Measurements from ENCODE around the gene ARMC8.

Gene ARMC8

GRCh38 chr3:138197524-138197923, 10.4 kb downstream of the ARMC8 start:
- no peak for DNase-seq (ENCODE audit: low read depth in 2 of 2)

GRCh38 chr3:138199851-138200250, 12.8 kb downstream of the ARMC8 start:
- DNase-seq (ENCODE audit: low read depth in 2 of 2), result no peak

- no peak for DNase-seq (ENCODE audit: low read depth in 2 of 2)
Observed at GRCh38 chr3:138200424-138200823, 13.3 kb downstream of the ARMC8 start.

DNA sequence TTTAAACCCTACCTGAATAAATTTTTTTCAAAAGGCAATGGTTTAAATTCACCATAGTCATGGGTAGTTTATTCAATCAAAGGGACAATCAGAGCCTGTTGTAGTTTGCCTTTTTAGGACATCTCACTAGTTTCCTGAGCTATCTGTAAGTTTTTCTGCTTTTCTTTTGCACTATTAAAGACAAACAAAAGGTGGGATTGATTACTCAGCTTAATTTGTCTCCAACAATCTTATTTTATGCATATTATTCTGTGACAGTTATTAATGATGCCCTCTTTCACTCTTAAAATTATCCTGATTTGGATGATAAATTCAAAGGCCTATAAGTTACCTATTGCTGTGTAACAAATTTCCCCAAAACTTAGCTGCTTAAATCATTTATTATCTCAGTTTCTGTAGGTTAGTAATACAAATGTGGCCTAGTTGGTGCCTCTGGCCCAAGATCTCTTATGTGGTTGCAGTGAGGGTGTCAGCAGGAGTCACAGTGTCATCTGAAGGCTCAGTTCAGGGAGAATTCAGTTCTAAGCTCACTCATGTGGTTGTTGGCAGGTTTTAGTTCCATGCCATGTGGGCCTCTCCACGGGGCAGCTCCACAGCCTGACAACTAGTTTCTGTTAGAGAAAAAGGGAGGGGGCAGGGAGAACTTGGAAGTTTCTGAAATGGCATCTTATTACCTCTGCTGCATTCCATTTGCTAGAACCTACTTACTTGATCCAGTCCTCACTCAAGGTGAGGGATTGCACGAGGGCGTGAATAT, 16.0 kb downstream of the ARMC8 start:
- DNase-seq (ENCODE audit: low read depth in 2 of 2), result no peak

DNA sequence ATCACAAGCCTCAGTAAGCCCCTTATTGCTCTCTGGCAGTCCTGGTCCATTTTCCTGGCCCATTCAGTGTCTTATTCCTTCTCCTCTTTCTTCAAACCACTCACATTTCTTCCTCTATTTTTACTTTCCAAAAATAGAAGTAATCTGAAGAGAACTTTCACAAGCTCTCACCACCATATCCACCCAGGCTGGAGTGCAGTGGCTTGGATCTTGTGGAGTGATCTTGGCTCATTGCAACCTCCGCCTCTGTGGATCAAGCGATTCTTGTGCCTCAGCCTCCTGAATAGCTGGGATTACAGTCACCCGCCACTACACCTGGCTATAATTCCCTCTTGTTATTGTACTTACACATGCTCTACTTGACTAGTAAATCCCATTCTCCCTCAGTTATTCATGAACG, 16.8 kb downstream of the ARMC8 start:
- no peak for DNase-seq (ENCODE audit: low read depth in 2 of 2)

DNA sequence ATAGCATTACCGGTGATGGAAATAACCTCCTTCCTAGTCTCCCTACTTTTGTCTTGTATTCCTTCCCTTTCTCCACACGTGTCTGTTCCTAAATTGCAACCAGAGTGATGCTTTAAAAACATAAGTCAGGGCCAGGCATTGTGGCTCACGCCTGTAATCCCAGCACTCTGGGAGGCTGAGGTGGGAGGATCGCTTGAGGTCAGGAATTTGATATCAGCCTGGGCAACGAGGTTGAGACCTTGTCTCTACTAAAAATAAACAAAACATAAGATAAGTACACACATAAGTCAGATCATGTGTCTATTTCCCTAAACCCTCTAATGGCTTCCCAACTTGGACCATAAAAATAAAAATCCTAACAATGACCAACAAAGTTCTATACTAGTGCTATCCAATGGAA, 18.4 kb downstream of the ARMC8 start:
- DNase-seq (ENCODE audit: low read depth in 2 of 2), result no peak

- DNase-seq (ENCODE audit: low read depth in 2 of 2), result no peak
Observed at GRCh38 chr3:138206196-138206595, 19.1 kb downstream of the ARMC8 start.

DNA sequence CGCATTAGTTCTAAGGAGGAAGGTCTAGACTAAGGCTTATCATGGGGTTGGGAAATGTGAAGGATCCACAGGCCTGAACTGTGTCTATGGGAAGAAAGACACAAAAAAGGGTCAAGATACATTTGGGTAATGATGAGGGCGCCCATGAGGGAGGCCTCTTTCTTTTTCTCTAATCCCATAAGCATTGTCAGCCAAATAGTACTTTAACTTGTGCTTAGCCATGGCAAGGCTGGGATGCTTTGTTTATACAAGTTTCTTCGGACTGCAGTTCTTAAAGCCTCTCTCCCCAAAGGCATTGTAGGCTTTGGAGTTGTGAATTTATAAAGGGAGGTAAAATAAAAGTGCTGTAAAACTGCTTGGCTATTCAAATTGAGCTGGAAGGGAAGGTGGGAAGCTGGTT, 23.4 kb downstream of the ARMC8 start:
- no peak for DNase-seq (ENCODE audit: low read depth in 2 of 2)

DNA sequence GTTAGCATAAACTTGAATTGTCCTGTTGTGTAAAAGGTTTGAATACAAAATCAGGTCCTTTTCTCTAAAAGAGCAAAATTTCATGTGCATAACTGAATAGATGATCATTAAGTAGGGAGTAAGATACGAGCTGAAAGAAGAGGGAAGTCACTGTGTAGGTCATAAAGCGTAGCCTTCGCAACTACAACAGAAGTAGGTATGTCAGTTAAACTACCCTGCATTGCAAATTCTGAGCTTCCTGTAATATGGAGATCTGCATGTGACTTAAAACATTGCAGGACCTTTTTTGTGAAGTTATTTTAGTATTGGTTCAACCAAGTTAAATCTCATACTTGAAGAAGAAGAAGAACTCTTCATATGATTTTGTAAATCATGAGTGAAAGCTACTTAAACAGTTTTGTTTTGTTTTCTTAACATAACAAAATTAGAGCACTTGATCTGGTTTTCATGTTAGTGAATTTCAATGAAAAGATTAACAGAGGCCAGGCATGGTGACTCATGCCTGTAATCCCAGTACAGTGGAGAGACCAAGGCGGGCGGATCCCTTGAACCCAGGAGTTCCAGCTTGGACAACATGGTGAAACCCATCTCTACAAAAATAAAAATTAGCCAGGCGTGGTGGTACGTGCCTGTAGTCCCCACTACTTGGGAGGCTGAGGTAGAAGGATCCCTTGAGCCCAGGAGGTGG, 26.4 kb downstream of the ARMC8 start:
- no peak for DNase-seq (ENCODE audit: low read depth in 2 of 2)

DNA sequence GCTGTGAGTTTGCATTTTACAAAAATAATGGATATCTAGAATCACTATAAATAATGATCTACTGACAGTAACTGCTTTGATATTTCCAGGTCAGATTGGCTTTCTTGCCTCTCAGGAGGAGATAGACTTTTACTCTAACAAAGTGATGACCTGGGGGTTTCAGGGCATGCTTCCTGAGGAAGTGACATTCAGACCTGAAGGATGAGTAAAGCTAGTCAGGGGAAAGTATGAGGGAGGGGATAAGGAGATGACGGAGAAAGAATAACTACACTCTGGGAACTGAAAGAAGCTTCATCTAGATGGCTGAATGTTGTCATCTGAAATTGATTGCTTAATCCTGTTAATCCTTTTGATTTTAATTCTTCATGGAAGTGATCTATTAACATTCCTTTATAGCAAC, 32.2 kb downstream of the ARMC8 start:
- DNase-seq (ENCODE audit: low read depth in 2 of 2), result no peak

DNA sequence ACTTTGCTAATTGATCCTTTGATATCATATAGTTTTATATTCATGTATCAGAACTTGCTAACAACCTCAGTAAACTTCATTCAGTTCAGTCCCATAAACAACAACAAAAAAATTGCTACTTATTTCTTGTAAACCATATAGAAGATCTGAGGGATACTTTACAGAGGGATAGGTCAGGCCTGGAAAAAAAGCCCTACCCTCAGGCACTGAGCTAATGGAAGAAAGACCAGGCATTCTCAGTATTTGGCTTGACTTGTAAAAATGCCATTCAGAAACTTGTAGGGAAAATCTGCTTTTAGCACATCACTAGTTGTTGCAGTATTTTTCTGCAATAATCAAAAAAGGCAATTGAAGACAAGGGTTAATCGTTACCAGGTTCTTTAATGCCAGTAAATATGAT, 33.1 kb downstream of the ARMC8 start:
- no peak for DNase-seq (ENCODE audit: low read depth in 2 of 2)

- no peak for DNase-seq (ENCODE audit: low read depth in 2 of 2)
Observed at GRCh38 chr3:138220788-138221187, 33.7 kb downstream of the ARMC8 start.

GRCh38 chr3:138222131-138222941, 35.2 kb downstream of the ARMC8 start:
- DNase-seq (ENCODE audit: low read depth in 2 of 2), result no peak

GRCh38 chr3:138222942-138223287, 35.8 kb downstream of the ARMC8 start:
- DNase-seq (ENCODE audit: low read depth in 2 of 2), result no peak

GRCh38 chr3:138227650-138228049, 40.5 kb downstream of the ARMC8 start:
- DNase-seq (ENCODE audit: low read depth in 2 of 2), result no peak

DNA sequence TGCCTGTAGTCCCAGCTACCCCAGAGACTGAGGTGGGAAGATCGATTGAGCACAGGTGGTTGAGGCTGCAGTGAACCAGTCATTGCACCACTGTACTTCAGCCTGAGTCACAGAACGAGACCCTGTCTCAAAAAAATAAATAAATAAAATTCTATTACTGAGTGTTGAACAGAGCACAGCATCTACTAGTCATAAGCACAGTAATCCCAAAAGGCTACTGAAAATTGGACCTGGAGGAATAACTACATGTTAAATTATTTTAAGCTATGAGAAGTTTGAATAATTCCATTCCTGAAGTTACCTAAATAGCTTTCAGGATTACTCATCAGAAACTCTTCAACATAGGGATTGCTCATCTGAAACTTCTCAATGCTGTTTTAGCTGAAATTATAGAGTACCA, 43.4 kb downstream of the ARMC8 start:
- DNase-seq (ENCODE audit: low read depth in 2 of 2), result no peak

GRCh38 chr3:138232705-138233364, 45.7 kb downstream of the ARMC8 start:
- no peak for DNase-seq (ENCODE audit: low read depth in 2 of 2)

DNA sequence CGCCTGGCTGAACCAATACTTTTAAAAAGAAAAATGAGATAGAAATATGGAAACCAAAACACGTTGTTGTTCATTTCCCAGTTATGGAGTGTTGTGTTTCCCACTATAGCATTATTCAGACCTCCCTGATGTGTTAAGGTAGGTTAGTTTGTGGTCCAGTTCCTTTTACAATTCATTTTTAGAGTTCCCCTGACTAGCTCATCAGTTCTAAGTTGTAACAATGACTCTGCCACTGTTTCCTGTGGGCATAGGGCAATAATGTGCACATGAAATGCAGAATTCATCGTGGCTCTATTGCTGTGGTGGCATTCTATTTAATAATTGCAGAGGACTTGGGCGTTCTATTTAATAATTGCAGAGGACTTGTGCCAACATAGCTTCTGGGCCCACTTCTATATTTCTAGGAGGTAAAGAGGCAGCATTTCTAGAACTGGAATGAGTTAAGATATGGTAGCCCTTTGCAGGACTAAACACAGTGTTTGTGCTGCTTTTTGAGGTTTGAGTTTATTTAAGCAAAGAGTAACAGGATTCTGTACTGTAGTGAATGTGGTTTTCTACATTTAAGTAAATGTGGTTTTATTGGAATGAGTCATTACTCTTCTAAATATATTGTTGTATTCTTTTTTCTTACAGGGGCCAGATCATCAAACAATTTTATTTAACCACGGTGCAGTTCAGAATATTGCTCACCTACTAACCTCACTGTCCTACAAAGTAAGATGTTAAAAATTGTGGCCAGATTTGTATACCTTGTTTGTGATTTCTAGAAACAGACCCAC, 47.5 kb downstream of the ARMC8 start:
- DNase-seq (ENCODE audit: low read depth in 2 of 2), result no peak

DNA sequence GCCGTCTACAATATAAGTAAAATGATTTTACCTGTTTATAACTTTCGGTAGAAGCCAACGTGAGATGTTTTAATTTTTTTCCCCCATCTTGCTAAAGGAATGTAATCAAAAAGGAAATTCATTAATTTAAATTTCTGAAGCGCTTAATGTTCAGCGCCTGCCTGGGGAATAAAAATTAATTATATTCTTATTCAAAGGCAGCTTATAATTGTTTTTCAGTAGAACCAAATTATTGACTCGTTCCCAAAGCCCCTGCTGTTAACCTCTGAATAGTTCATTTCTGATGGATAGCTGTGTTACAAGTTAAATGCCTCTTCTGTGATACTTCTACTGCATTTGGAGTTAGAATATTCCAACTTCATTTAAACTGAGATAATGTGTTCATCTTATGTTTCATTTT, 51.6 kb downstream of the ARMC8 start:
- DNase-seq (ENCODE audit: low read depth in 2 of 2), result no peak

- no peak for DNase-seq (ENCODE audit: low read depth in 2 of 2)
Observed at GRCh38 chr3:138241061-138241460, 54.0 kb downstream of the ARMC8 start.

DNA sequence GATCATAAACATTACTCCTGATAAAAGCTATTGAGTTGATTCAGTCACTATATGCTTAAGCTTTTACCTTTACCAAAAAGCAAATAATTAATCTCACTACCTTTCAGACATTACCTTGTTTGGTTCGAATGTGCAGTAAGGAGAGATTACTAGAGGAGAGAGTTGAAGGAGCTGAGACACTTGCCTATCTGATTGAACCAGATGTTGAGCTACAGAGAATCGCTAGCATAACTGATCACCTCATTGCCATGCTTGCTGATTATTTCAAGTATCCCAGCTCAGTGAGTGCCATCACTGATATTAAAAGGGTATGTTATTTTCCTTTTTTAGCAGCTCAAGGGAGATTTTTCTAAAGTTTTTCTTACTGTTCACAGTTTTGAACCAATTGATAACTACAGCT, 54.6 kb downstream of the ARMC8 start:
- DNase-seq (ENCODE audit: low read depth in 2 of 2), result no peak

GRCh38 chr3:138242466-138242865, 55.4 kb downstream of the ARMC8 start:
- DNase-seq (ENCODE audit: low read depth in 2 of 2), result no peak

Measured in stimulated activated CD8-positive, alpha-beta memory T cell treated with anti-CD3 and anti-CD28 coated beads, Interleukin-2, amount 100 ng/mL, for 1 hour (primary cell).